ENCODE data around the gene SLC25A25.

- TF ChIP-seq CTCF (IDR thresholded peaks at IDR 0.05) (no peak), POLR2A (IDR thresholded peaks at IDR 0.05) (no peak), EP300 (IDR thresholded peaks at IDR 0.05) (no peak)
Observed at GRCh38 chr9:128099932-128100491, 32.0 kb downstream of the SLC25A25 start.
